GM12801 (cell line): Measurements from ENCODE around the gene PDILT.

Experiments used
- CTCF ChIP-seq: IDR thresholded peaks from one replicate; pipeline ENCODE4 v1.5.1; 2011; ENCODE audit warnings: control low read depth; ENCODE audit not compliant: insufficient read length; ENCODE audit errors: extremely low read depth

PDILT gene

GRCh38 chr16:20333120-20333519, 71.4 kb downstream of the PDILT start:
- TF ChIP-seq CTCF: no peak

- no peak for TF ChIP-seq CTCF
Measured at GRCh38 chr16:20332411-20332810, 72.1 kb downstream of the PDILT start.

- TF ChIP-seq CTCF: no peak
Measured at GRCh38 chr16:20331635-20332034, 72.9 kb downstream of the PDILT start.

- no peak for TF ChIP-seq CTCF
Measured at GRCh38 chr16:20329392-20330138, 75.0 kb downstream of the PDILT start.

GRCh38 chr16:20327444-20328041, 77.0 kb downstream of the PDILT start, which contains the start of gene GP2:
GP2 (minus strand) TSS chr16:20327513; CDS start chr16:20326431, 1,082 bp downstream.
- no peak for TF ChIP-seq CTCF

GRCh38 chr16:20326321-20326720, 78.2 kb downstream of the PDILT start:
- no peak for TF ChIP-seq CTCF

- TF ChIP-seq CTCF: no peak
Measured at GRCh38 chr16:20325005-20325404, 79.5 kb downstream of the PDILT start.
